OCI-LY1 (cell line): ENCODE measurements around the gene SPP1.

Experiments
- CTCF ChIP-seq: fragments of 200-600 bp; sonication (generic), shearing (Covaris generic); IDR thresholded peaks from 2 replicates; pipeline ENCODE4 v1.5.1; 2017; ENCODE audit warnings: mild to moderate bottlenecking, antibody characterized with exemption, low read length, moderate library complexity, mixed read lengths
- EZH2 ChIP-seq: fragments of 200-600 bp; sonication (generic), shearing (Covaris generic); IDR thresholded peaks from 2 replicates; pipeline ENCODE4 v1.8.0; 2017; ENCODE audit warnings: borderline replicate concordance, mixed run types, mild to moderate bottlenecking, antibody characterized with exemption, low read length, moderate library complexity, mixed read lengths

GRCh38 chr4:87932718-87933141, 42.8 kb upstream of the SPP1 start:
- TF ChIP-seq CTCF = no peak
- no peak for TF ChIP-seq EZH2
